ENCODE measurements around the gene PACSIN2.

DNA sequence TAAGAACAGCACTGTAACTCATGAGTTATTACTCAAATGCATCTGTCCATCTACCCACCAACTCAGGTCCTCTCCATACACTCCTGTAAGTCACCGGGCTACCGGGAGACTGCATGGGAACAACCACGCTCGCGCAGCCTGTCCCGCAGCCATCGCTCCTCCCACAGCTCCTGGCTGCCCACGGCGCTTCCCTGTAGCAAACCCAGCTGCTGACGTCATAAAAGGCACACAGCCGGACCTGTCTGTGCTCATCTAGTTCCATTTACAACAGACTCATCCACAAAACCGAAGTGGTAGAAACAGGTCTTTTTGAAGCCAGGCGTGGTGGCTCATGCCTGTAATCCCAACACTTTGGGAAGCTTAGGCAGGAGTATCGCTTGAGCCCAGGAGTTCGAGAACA is 23.4 kb upstream of the PACSIN2 start:
- TF ChIP-seq CTCF (IDR thresholded peaks at IDR 0.05) (no peak), EP300 (IDR thresholded peaks at IDR 0.05) (no peak), POLR2A (IDR thresholded peaks at IDR 0.05) (no peak)
